Heart left ventricle (tissue), 16 donors: ENCODE measurements around the gene MESP2. TPM values are rescaled to one million over a fixed set of nuclear protein-coding genes. Genes with fewer than 3 reads are reported as not detected.

Experiments
- ATAC-seq, 4 donors: fragments of 200-7000 bp; cut with Tn5 transposase; one replicate each; pipeline ENCODE4 v1.9.1; 2020 to 2022; ENCODE audit warnings: moderate library complexity in 4 of 4, mild to moderate bottlenecking in 3 of 4, moderate number of reproducible peaks in 1 of 4
- DNase-seq, 5 donors: peaks; one replicate each; pipeline ENCODE4 v3.0.0-alpha.2; 2020
- H3K27ac ChIP-seq, 12 donors: fragments of 200-600 bp; sonication (generic) in 4 of 12; one replicate each; pipeline versions ENCODE4 v1.5.0 to v1.8.0; 2016 to 2022; ENCODE audit warnings: mild to moderate bottlenecking in 2 of 12
- H3K27me3 ChIP-seq, 9 donors: fragments of 200-600 bp; sonication (generic) in 2 of 9; one replicate each; pipeline versions ENCODE4 v1.5.1 to v1.8.0; 2016 to 2022; ENCODE audit warnings: mild to moderate bottlenecking in 3 of 9
- H3K36me3 ChIP-seq, 9 donors: fragments of 200-600 bp; sonication (generic) in 2 of 9; one replicate each; pipeline versions ENCODE4 v1.5.0 to v1.8.0; 2018 to 2022; ENCODE audit warnings: mild to moderate bottlenecking in 2 of 9
- H3K4me1 ChIP-seq, 12 donors: fragments of 200-600 bp; sonication (generic) in 4 of 12; one replicate each; pipeline versions ENCODE4 v1.5.0 to v1.8.0; 2016 to 2022; ENCODE audit warnings: mild to moderate bottlenecking in 3 of 12
- H3K4me3 ChIP-seq, 12 donors: fragments of 200-600 bp; sonication (generic) in 4 of 12; one replicate each; pipeline versions ENCODE4 v1.5.0 to v1.8.0; 2017 to 2022; ENCODE audit warnings: mild to moderate bottlenecking in 9 of 12, moderate library complexity in 4 of 12
- H3K9me3 ChIP-seq, 12 donors: fragments of 200-600 bp; sonication (generic) in 4 of 12; one replicate each; pipeline versions ENCODE4 v1.5.0 to v1.8.0; 2016 to 2022; ENCODE audit warnings: mild to moderate bottlenecking in 1 of 12
- POLR2A ChIP-seq, 2 donors: fragments of 450-650 bp; IDR thresholded peaks; one replicate each; pipeline ENCODE4 v1.6.1; 2017; ENCODE audit warnings: antibody characterized with exemption in 2 of 2, mild to moderate bottlenecking in 2 of 2, moderate library complexity in 2 of 2
- WGBS, 4 donors: extraction: QIAGEN DNeasy Blood & Tissue Kit in 2 of 4; methylation state at CpG; one replicate each; pipeline versions ENCODE4 v1.1.5 to v1.1.7; 2013 to 2018; 5-methylcytosine and 5-hydroxymethylcytosine counted together
- intact Hi-C, 10 donors: fragments of 100-400 bp; cut with DNase I; formaldehyde crosslinking; loops; one replicate each; pipeline versions ENCODE4 v1.11.1 to v1.14.2; 2022
- polyA plus RNA-seq, 2 donors: library from polyadenylated mRNA; stranded (reverse); fragments of 200-250 nt; gene quantifications; one replicate each; pipeline ENCODE4 v1.2.3, GENCODE V29; 2013
- total RNA-seq, 9 donors: library from RNA; depleted of rRNA in 2 of 9; stranded (reverse); fragments of >200 nt in 2 of 9; fragmentation: NEBNext Ultra II Directional in 3 of 9; extraction: Animal tissue kit (Norgen Biotek cat#: 25700) in 3 of 9; gene quantifications; one replicate each; pipeline versions ENCODE4 v1.1.0 to v1.2.4, GENCODE V29; 2016 to 2023
- TF ChIP-seq, protein P1 (sequence below), 12 donors: fragments of 200-600 bp; sonication (generic) in 4 of 12; IDR thresholded peaks; one replicate each; pipeline versions ENCODE4 v1.5.0 to v1.8.0; 2018 to 2022; ENCODE audit warnings: antibody characterized with exemption in 12 of 12, mild to moderate bottlenecking in 5 of 12
- donor health status: ischemic (EF 13 %, LVEDD 7.1; RV severe dilation, severe dysfunction).
- donor health status: healthy with polysubstance abuse.
- donor health status: DM: no; HTN: yes; CAD: no.
- donor health status: DM: no; HTN: no; CAD: no.
- donor health status: ischemic (EF 25% LVEDD 6.9; RV normal size, moderate dysfunction).
- donor health status: ischemic (EF 25% LVEDD 5.7; RV mildly dilated, moderate dysfunction).
- donor health status: healthy.
- donor health status: DM: yes; HTN: yes; CAD: no.
- donor health status: ischemic (EF 35%, LVEDD 5.7; RV mildly dilated, moderate dysfunction).
- donor health status: nonischemic (EF 11% LVEDD 7.7; RV severe dilation, severe dysfunction).
- donor health status: DM: yes; HTN: yes; CAD: no.
- donor health status: PGD.
- donor health status: ischemic (EF 29% LVEDD 5.4; RV normal size, mild dysfunction).
- donor health status: nonischemic (EF 23%, LVEDD 6.1; RV moderate dilation, normal function).

The MESP2 gene
- total and polyA plus RNA-seq, 11 donors: 0.16 to 0.65 (median 0.58) TPM; not detected in 7

DNA sequence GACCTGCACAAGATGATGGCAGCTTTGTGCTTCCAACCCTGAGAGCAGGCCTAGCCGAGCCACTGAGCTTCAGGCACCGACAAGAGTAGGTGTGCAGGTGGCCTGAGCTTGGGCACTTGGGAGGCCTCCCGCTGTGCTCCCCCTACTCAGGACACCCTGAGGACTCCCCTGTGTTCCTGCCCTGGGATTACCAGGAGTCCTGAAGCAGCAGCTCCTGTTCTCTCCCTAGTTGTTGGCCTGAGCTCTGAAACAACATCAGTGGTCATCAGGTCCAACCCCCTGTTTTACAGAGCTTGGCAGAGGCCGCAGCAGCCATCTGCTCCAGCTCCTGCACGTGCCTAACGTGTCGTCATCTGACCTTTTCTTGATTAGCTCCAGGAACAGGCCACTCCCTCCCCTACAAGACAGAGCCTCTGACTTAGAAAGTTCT, 8.0 kb upstream of the MESP2 start:
- DNase-seq: peak in 3 of 5 donors; percentile 54 to 63 (median 58)
- no peaks in the 10 kb centered on the region for H3K27me3 ChIP-seq
- H3K9me3 ChIP-seq: no peaks in the 10 kb centered on the region
- no peak overlapping the region for H3K4me3 ChIP-seq
- peaks cover 0 to 22% (median 0%) of the 10 kb centered on the region in 12 donors for H3K4me1 ChIP-seq
- H3K27ac ChIP-seq: peak overlapping the region in 2 of 12 donors; percentile 32 to 37
- intact Hi-C loops: loop anchor here in 2 of 10 donors (10.0 kb wide), 1 partner anchor 307 kb away; no protein-coding TSS in a partner anchor
- no peak for TF ChIP-seq POLR2A (IDR thresholded peaks at IDR 0.05)
- TF ChIP-seq, protein P1, sequence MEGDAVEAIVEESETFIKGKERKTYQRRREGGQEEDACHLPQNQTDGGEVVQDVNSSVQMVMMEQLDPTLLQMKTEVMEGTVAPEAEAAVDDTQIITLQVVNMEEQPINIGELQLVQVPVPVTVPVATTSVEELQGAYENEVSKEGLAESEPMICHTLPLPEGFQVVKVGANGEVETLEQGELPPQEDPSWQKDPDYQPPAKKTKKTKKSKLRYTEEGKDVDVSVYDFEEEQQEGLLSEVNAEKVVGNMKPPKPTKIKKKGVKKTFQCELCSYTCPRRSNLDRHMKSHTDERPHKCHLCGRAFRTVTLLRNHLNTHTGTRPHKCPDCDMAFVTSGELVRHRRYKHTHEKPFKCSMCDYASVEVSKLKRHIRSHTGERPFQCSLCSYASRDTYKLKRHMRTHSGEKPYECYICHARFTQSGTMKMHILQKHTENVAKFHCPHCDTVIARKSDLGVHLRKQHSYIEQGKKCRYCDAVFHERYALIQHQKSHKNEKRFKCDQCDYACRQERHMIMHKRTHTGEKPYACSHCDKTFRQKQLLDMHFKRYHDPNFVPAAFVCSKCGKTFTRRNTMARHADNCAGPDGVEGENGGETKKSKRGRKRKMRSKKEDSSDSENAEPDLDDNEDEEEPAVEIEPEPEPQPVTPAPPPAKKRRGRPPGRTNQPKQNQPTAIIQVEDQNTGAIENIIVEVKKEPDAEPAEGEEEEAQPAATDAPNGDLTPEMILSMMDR (IDR thresholded peaks at IDR 0.05): no peak
- ATAC-seq: peak in 3 of 4 donors; percentile 59 to 82 (median 75)
- WGBS, 4 donors: 50 to 57% (median 55%) methylated on average over 7 of the region's 7 CpGs
- H3K36me3 ChIP-seq: no peaks in the 10 kb centered on the region

DNA sequence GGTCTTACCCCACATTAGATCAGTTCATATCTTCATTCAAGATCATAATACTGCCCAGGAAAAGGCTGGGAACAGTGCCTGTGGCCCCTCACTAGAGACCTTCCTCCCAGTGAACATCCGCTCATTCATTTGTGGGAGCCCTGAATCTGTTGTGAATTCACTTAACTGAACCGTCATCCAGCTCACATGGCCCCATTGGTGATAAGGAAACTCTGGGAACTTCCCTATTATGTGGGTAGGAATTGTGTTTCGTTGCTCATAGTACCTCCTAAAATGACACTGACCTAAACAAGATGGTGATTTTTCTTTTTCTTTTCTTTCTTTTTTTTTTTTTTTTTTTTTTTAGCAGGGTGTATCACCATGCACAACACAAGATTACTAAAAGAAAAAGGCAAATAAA, 6.8 kb upstream of the MESP2 start:
- intact Hi-C loops: loop anchor here in 2 of 10 donors (10.0 kb wide), 1 partner anchor 305 kb away; no protein-coding TSS in a partner anchor
- no peak for ATAC-seq
- Histone ChIP-seq H3K27ac (no peak overlapping the region), H3K9me3 (no peaks in the 10 kb centered on the region), H3K36me3 (no peaks in the 10 kb centered on the region), H3K27me3 (no peaks in the 10 kb centered on the region), H3K4me1 (peaks cover 0 to 22% (median 0%) of the 10 kb centered on the region in 12 donors), H3K4me3 (no peak overlapping the region)
- DNase-seq: no peak
- no peak for TF ChIP-seq POLR2A (IDR thresholded peaks at IDR 0.05)
- TF ChIP-seq, protein P1 (IDR thresholded peaks at IDR 0.05): no peak
- 88 to 92% (median 90%) methylated on average over 3 of the region's 3 CpGs for WGBS, 4 donors

DNA sequence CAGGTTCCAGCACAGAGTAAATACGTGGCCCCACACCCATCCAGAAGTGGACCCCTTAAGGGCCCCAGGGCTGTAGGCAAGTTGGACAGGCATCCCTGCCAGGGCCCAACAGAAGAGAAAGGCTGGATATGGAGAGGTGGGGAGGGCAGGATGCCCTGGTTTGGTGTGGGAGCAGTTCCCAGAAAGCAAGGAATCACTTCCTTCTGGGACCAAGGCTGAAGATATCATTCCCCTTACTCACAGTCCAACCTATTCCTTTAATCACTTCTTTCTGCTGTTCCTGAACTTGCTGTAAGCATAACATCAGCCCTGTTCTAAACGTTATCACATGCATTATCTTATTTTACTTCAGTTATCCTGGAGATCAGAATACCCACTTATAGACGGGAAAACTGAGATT, 6.1 kb upstream of the MESP2 start:
- ATAC-seq: no peak
- intact Hi-C loops: loop anchor here in 2 of 10 donors (10.0 kb wide), 1 partner anchor 55 kb away; no protein-coding TSS in a partner anchor
- Histone ChIP-seq H3K4me3 (no peak overlapping the region), H3K9me3 (no peaks in the 10 kb centered on the region), H3K36me3 (no peaks in the 10 kb centered on the region), H3K4me1 (peaks cover 0 to 22% (median 0%) of the 10 kb centered on the region in 12 donors), H3K27me3 (no peaks in the 10 kb centered on the region), H3K27ac (no peak overlapping the region)
- TF ChIP-seq, protein P1 (IDR thresholded peaks at IDR 0.05): no peak
- TF ChIP-seq POLR2A (IDR thresholded peaks at IDR 0.05): no peak
- WGBS, 4 donors: 79 to 85% (median 82%) methylated on average over 3 of the region's 3 CpGs
- DNase-seq: no peak

DNA sequence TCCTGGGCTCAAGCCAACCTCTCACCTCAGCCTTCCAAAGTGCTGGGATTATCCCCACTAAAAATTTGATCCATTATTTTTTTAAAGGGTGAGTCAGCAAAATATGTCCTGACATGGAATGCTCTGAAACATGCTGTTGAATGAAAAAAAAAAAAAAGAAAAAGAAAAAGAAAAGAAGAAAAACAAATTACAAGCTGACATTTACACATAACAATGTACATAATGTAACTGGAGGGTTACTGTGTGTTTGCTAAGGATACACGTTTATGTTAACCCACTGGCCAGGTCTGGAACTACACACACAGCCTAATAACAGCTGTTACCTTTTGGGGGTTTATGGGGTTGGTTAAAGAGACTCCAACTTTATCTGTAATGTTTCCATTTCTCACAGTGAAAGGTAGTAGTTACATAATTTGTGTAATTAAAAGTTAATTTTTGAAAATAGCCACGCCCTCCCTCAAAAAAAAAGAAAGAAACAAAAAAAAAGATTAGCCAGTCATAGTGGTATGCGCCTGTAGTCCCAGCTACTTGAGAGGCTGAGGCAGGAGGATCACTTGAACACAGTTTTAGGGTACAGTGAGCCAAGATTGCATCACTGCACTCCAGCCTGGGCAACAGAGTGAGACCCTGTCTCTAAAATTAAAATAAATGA, 3.1 kb upstream of the MESP2 start:
- Histone ChIP-seq H3K27me3 (no peaks in the 10 kb centered on the region), H3K9me3 (no peaks in the 10 kb centered on the region), H3K36me3 (no peaks in the 10 kb centered on the region), H3K4me3 (no peak overlapping the region), H3K27ac (no peak overlapping the region), H3K4me1 (peaks cover 0 to 19% (median 10%) of the 10 kb centered on the region in 12 donors)
- 72 to 82% (median 74%) methylated on average over 3 of the region's 3 CpGs for WGBS, 4 donors
- intact Hi-C loops: loop anchor here in 2 of 10 donors (10.0 kb wide), 1 partner anchor 52 kb away; no protein-coding TSS in a partner anchor
- TF ChIP-seq POLR2A (IDR thresholded peaks at IDR 0.05): no peak
- TF ChIP-seq, protein P1 (IDR thresholded peaks at IDR 0.05): peak in 2 of 12 donors; percentile 14 to 28
- no peak for ATAC-seq
- DNase-seq: no peak
